Progenitor cell of endocrine pancreas (in vitro differentiated cells): ENCODE results near the gene TPH2. TPM values are rescaled to one million over a fixed set of nuclear protein-coding genes. Genes with fewer than 3 reads are reported as not detected.

Experiments used
- DNase-seq: peaks from one replicate; pipeline ENCODE4 v3.0.0; 2021; ENCODE audit warnings: low spot score; ENCODE audit not compliant: unreplicated experiment
- H3K27ac Mint-ChIP-seq: 2 replicates; pipeline ENCODE4 v1.8.0; 2021; ENCODE audit warnings: mild to moderate bottlenecking, moderate library complexity, mixed read lengths
- H3K27me3 Mint-ChIP-seq: 2 replicates; pipeline ENCODE4 v1.8.0; 2021; ENCODE audit warnings: mixed read lengths
- H3K36me3 Mint-ChIP-seq: 2 replicates; pipeline ENCODE4 v1.8.0; 2022; ENCODE audit warnings: mixed read lengths; ENCODE audit not compliant: insufficient read depth
- H3K4me1 Mint-ChIP-seq: 2 replicates; pipeline ENCODE4 v1.8.0; 2021; ENCODE audit warnings: low read depth, mixed read lengths
- H3K4me3 Mint-ChIP-seq: 2 replicates; pipeline ENCODE4 v1.8.0; 2021; ENCODE audit warnings: low read depth, mild to moderate bottlenecking, moderate library complexity, mixed read lengths
- H3K9me3 Mint-ChIP-seq: 2 replicates; pipeline ENCODE4 v1.8.0; 2021; ENCODE audit warnings: low read depth, mixed read lengths
- total RNA-seq: library from RNA; stranded (reverse); gene quantifications from 2 replicates; pipeline ENCODE4 v1.2.1, GENCODE V29; 2021
- TF ChIP-seq, protein P1 (sequence below): fragments of 200-600 bp; sonication (generic); IDR thresholded peaks from one replicate; pipeline ENCODE4 v1.5.0; 2021; ENCODE audit warnings: antibody characterized with exemption, mild to moderate bottlenecking; ENCODE audit not compliant: unreplicated experiment

Gene TPH2
- total RNA-seq, 1 donor from 2014 or later, result not detected

DNA sequence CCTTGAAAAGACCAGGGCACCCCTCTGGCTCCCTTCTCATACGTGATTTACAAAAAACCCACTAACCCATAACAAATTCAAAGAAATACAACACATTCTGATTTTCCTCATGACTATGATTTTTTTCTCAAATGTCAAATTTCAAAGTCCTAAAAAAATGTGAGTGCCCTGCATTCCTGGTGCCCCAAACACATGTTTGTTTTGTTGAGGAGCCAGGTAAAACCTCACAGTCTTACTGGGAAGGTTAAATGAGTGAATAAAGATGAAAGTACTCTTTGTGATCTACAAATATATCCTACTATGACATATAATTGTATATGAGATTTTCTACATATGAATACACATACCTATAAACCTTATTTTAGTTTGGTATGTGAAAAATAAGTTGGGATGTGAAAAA, 30.7 kb downstream of the TPH2 start:
- Mint-ChIP-seq H3K27me3 (peaks cover 10% of the 10 kb centered on the region), H3K36me3 (peaks cover 1% of the 10 kb centered on the region), H3K9me3 (peaks cover 2% of the 10 kb centered on the region), H3K4me3 (no peak overlapping the region), H3K27ac (no peak overlapping the region), H3K4me1 (peaks cover 21% of the 10 kb centered on the region)
- TF ChIP-seq, protein P1, sequence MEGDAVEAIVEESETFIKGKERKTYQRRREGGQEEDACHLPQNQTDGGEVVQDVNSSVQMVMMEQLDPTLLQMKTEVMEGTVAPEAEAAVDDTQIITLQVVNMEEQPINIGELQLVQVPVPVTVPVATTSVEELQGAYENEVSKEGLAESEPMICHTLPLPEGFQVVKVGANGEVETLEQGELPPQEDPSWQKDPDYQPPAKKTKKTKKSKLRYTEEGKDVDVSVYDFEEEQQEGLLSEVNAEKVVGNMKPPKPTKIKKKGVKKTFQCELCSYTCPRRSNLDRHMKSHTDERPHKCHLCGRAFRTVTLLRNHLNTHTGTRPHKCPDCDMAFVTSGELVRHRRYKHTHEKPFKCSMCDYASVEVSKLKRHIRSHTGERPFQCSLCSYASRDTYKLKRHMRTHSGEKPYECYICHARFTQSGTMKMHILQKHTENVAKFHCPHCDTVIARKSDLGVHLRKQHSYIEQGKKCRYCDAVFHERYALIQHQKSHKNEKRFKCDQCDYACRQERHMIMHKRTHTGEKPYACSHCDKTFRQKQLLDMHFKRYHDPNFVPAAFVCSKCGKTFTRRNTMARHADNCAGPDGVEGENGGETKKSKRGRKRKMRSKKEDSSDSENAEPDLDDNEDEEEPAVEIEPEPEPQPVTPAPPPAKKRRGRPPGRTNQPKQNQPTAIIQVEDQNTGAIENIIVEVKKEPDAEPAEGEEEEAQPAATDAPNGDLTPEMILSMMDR, result no peak
- DNase-seq, result no peak

DNA sequence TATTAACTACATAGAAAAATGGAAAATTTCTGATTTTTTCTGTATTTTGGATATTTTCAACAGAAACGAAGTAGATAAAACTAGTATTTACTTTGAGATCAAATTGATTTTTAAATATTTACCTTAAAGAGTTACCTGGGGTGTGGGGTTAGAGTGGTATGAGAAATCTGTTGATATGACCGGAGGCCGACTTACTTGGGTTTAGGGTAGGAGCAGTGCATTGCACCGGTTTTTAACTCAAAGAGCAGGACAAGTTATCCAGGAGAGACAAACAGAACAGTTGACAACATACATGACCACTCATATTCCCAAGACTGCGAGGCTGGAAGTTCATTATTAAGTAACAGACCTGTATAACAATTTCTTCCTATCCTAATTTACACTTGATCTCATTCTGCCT, 31.4 kb downstream of the TPH2 start:
- H3K4me3 Mint-ChIP-seq, result no peak overlapping the region
- H3K9me3 Mint-ChIP-seq, result peaks cover 4% of the 10 kb centered on the region
- H3K4me1 Mint-ChIP-seq, result peaks cover 21% of the 10 kb centered on the region
- TF ChIP-seq, protein P1, result no peak
- no peak overlapping the region for H3K27ac Mint-ChIP-seq
- H3K36me3 Mint-ChIP-seq, result peaks cover 1% of the 10 kb centered on the region
- DNase-seq, result no peak
- peaks cover 14% of the 10 kb centered on the region for H3K27me3 Mint-ChIP-seq

DNA sequence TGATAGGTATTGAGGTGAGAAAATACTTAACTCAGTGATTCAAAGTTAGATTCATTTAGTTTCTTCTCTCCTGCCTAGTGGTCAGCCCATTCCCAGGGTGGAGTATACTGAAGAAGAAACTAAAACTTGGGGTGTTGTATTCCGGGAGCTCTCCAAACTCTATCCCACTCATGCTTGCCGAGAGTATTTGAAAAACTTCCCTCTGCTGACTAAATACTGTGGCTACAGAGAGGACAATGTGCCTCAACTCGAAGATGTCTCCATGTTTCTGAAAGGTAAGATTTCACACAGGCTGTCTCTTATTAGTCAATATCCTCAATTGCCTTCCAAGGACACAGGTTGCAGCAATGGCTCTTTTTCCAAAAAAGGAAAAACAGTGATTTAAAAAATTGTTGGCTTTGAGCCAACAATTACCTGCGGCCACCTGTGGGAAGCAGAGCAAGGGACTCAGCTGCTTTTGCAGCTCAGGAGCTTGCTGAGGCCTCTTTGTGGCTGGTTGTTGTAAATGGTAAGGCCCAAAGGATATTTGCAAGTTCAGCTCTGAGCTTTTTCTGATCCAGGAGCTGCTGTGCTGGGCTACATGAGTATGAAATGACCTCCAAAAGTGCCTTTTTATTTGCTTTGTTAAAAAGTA, 33.9 kb downstream of the TPH2 start:
- Mint-ChIP-seq H3K36me3 (peaks cover 1% of the 10 kb centered on the region), H3K27ac (no peak overlapping the region)
- TF ChIP-seq, protein P1, result no peak

DNA sequence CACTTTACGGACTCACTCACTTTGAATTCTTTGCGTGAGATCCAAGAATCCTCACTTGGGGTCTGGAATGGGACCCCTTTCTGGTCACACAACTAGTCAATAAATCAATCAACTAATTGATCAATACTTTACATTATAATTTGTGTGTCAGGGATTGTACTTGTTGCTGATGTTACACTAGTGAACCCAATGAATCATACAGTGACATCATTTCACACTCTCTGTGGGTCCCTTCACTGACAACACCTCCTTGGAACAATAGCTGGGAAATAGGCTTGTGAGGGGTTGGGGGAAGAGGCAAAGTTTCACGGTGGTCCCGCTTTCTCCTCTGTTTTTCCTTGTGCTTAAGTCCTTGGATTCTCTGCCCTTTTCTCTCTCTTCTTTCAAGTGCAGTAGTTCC, 35.0 kb downstream of the TPH2 start:
- Mint-ChIP-seq H3K4me3 (no peak overlapping the region), H3K36me3 (no peaks in the 10 kb centered on the region), H3K27me3 (peaks cover 10% of the 10 kb centered on the region), H3K9me3 (peaks cover 4% of the 10 kb centered on the region), H3K4me1 (peaks cover 12% of the 10 kb centered on the region), H3K27ac (no peak overlapping the region)
- no peak for DNase-seq
- TF ChIP-seq, protein P1, result no peak

More for the DNA sequence above, 33.9 kb downstream of the TPH2 start:
- no peak for DNase-seq
- Mint-ChIP-seq H3K9me3 (peaks cover 4% of the 10 kb centered on the region), H3K4me1 (peaks cover 12% of the 10 kb centered on the region), H3K27me3 (peaks cover 14% of the 10 kb centered on the region), H3K4me3 (no peak overlapping the region)

DNA sequence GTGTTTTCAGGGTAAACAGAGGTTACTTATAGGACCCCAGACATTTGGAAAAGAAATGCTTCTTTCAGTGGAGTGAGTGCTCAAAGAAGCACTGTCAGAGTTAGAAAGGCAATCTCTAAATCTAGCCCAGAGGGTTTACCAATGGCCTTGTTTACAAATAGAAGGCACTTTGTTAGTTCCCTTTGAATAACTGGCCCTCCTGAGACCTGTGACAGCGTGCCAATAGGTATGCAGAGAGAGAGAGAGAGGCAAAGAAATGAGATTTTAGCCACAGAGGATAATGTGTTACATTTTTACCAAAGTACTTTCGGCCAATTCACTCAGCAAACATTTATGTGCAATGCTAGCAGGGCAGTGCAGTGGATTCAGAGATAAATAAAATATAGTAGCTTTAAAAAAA, 41.9 kb downstream of the TPH2 start:
- Mint-ChIP-seq H3K27me3 (no peaks in the 10 kb centered on the region), H3K4me3 (no peak overlapping the region), H3K27ac (no peak overlapping the region), H3K4me1 (peaks cover 8% of the 10 kb centered on the region), H3K36me3 (no peaks in the 10 kb centered on the region), H3K9me3 (no peaks in the 10 kb centered on the region)
- TF ChIP-seq, protein P1, result no peak
- DNase-seq, result no peak
